GM23338 (cell line): ENCODE measurements around the gene SLAMF8. TPM values are rescaled to one million over a fixed set of nuclear protein-coding genes. Genes with fewer than 3 reads are reported as not detected.

Source experiments
- ATAC-seq: fragments of 200-7000 bp; cut with Tn5 transposase; 3 replicates; pipeline ENCODE4 v1.9.1; 2020
- DNase-seq: peaks from one replicate; pipeline ENCODE4 v3.0.0-alpha.2; 2015; ENCODE audit warnings: low spot score
- H2AFZ ChIP-seq: fragments of 200-600 bp; sonication (generic); 2 replicates; pipeline ENCODE4 v1.8.0; 2016; ENCODE audit warnings: antibody characterized with exemption, mild to moderate bottlenecking, moderate library complexity
- H3F3A ChIP-seq: fragments of 200-600 bp; sonication (generic); replicated peaks from 2 replicates; pipeline ENCODE4 v1.8.0; 2017; ENCODE audit warnings: antibody characterized with exemption, mixed run types, low read depth
- H3K27ac ChIP-seq: fragments of 200-600 bp; sonication (generic); 2 replicates; pipeline ENCODE4 v1.6.1; 2016; ENCODE audit warnings: low read depth
- H3K27me3 ChIP-seq: fragments of 200-600 bp; sonication (generic); 2 replicates; pipeline ENCODE4 v1.8.0; 2016; ENCODE audit warnings: mild to moderate bottlenecking, mixed run types, moderate library complexity; ENCODE audit not compliant: insufficient read depth
- H3K36me3 ChIP-seq: fragments of 200-600 bp; sonication (generic); 2 replicates; pipeline ENCODE4 v1.8.0; 2016; ENCODE audit warnings: mild to moderate bottlenecking; ENCODE audit not compliant: insufficient read depth
- H3K4me1 ChIP-seq: fragments of 200-600 bp; sonication (generic); 2 replicates; pipeline ENCODE4 v1.8.0; 2016; ENCODE audit warnings: mild to moderate bottlenecking, moderate library complexity; ENCODE audit not compliant: insufficient read depth
- H3K4me2 ChIP-seq: fragments of 200-600 bp; sonication (generic); 2 replicates; pipeline ENCODE4 v1.7.1; 2017; ENCODE audit warnings: mixed run types
- H3K4me3 ChIP-seq: fragments of 200-600 bp; sonication (generic); 2 replicates; pipeline ENCODE4 v1.6.1; 2016; ENCODE audit warnings: mixed run types
- H3K79me2 ChIP-seq: fragments of 200-600 bp; sonication (generic); replicated peaks from 2 replicates; pipeline ENCODE4 v1.8.0; 2017; ENCODE audit warnings: mild to moderate bottlenecking; ENCODE audit not compliant: insufficient read depth
- H3K9me2 ChIP-seq: fragments of 200-600 bp; sonication (generic); 2 replicates; pipeline ENCODE4 v1.8.0; 2017; ENCODE audit not compliant: insufficient read depth
- H4K20me1 ChIP-seq: fragments of 200-600 bp; sonication (generic); replicated peaks from 2 replicates; pipeline ENCODE4 v1.8.0; 2017; ENCODE audit warnings: mild to moderate bottlenecking; ENCODE audit not compliant: insufficient read depth
- H3K27ac Mint-ChIP-seq: 2 replicates; pipeline ENCODE4 v1.8.0; 2020; ENCODE audit warnings: inconsistent platforms, mild to moderate bottlenecking, moderate library complexity, mixed read lengths
- H3K27me3 Mint-ChIP-seq: 3 replicates; pipeline ENCODE4 v1.8.0; 2022; ENCODE audit warnings: low read depth, mild to moderate bottlenecking, moderate library complexity, mixed read lengths, inconsistent platforms; ENCODE audit not compliant: insufficient read depth, poor library complexity
- H3K36me3 Mint-ChIP-seq: 3 replicates; pipeline ENCODE4 v1.8.0; 2021; ENCODE audit warnings: low read depth, mild to moderate bottlenecking, inconsistent platforms, moderate library complexity, mixed read lengths
- H3K4me1 Mint-ChIP-seq: 3 replicates; pipeline ENCODE4 v1.8.0; 2020; ENCODE audit warnings: mild to moderate bottlenecking, inconsistent platforms, mixed read lengths
- H3K4me3 Mint-ChIP-seq: 3 replicates; pipeline ENCODE4 v1.8.0; 2021; ENCODE audit warnings: moderate library complexity, mild to moderate bottlenecking, inconsistent platforms, mixed read lengths
- H3K9me3 Mint-ChIP-seq: 3 replicates; pipeline ENCODE4 v1.8.0; 2020; ENCODE audit warnings: moderate library complexity, mild to moderate bottlenecking, inconsistent platforms, mixed read lengths
- CREB1 ChIP-seq: fragments of 250-450 bp; sonication (Bioruptor Pico); IDR thresholded peaks from 2 replicates; pipeline ENCODE4 v1.5.0; 2020; ENCODE audit warnings: low read depth, mild to moderate bottlenecking, moderate library complexity
- CTCF ChIP-seq, 2 experiments: fragments of 200-600 bp in 1 of 2; sonication (generic) in 1 of 2; conservative IDR thresholded peaks; 2 replicates each; pipeline versions ENCODE4 v1.5.1 to v1.6.1; 2016 to 2017; ENCODE audit warnings: antibody characterized with exemption in 2 of 2, low read depth in 2 of 2, mild to moderate bottlenecking in 2 of 2, moderate library complexity in 1 of 2
- EZH2 ChIP-seq: fragments of 200-600 bp; sonication (generic); IDR thresholded peaks from one replicate; pipeline ENCODE4 v1.8.0; 2017; ENCODE audit warnings: antibody characterized with exemption, mild to moderate bottlenecking, low read depth; ENCODE audit not compliant: unreplicated experiment
- JUNB ChIP-seq: IDR thresholded peaks from one replicate; pipeline ENCODE4 v1.6.1; 2016; ENCODE audit warnings: antibody characterized with exemption; ENCODE audit not compliant: unreplicated experiment
- POLR2AphosphoS5 ChIP-seq: IDR thresholded peaks from 2 replicates; pipeline ENCODE4 v1.6.1; 2016; ENCODE audit warnings: antibody characterized with exemption, low read depth
- REST ChIP-seq: IDR thresholded peaks from one replicate; pipeline ENCODE4 v1.6.1; 2018; ENCODE audit warnings: antibody characterized with exemption; ENCODE audit not compliant: unreplicated experiment
- STAT1 ChIP-seq: IDR thresholded peaks from one replicate; pipeline ENCODE4 v1.6.1; 2016; ENCODE audit warnings: antibody characterized with exemption; ENCODE audit not compliant: unreplicated experiment
- ZNF114 ChIP-seq: fragments of 250-450 bp; sonication (Bioruptor Pico); IDR thresholded peaks from 2 replicates; pipeline ENCODE4 v1.5.0; 2020; ENCODE audit warnings: mild to moderate bottlenecking, moderate library complexity
- ZNF331 ChIP-seq: fragments of 250-450 bp; sonication (Bioruptor Pico); IDR thresholded peaks from 2 replicates; pipeline ENCODE4 v1.5.0; 2020; ENCODE audit warnings: low read depth, mild to moderate bottlenecking, moderate library complexity
- polyA plus RNA-seq: library from polyadenylated mRNA; unstranded; fragments of >200 nt; fragmentation: Nextera tagmentation; extraction: Ambion mirVana; gene quantifications from 2 replicates; pipeline ENCODE4 v1.2.1, GENCODE V29; 2016
- total RNA-seq: library from RNA; depleted of rRNA; stranded (reverse); fragments of >200 nt; shearing (Covaris generic); gene quantifications from 2 replicates; pipeline ENCODE4 v1.2.3, GENCODE V29; 2014

Gene SLAMF8
- total and polyA plus RNA-seq, 2 experiments from 2014 or later: not detected

- TF ChIP-seq REST (no peak), CTCF (conservative IDR thresholded peaks at IDR 0.05; ENCODE audit: low read depth in 2 of 2) (no peak), EZH2 (no peak), JUNB (no peak), STAT1 (no peak), POLR2AphosphoS5 (no peak), CREB1 (no peak), ZNF331 (CRISPR knock-in tag) (no peak)
- DNase-seq: no peak
- no peaks in the 10 kb centered on the region for H3K79me2 ChIP-seq
- no peak overlapping the region for H3K4me3 Mint-ChIP-seq
- H3F3A ChIP-seq: no peaks in the 10 kb centered on the region
- no peak overlapping the region for H3K27ac ChIP-seq
- no peaks in the 10 kb centered on the region for H4K20me1 ChIP-seq
- H3K27ac Mint-ChIP-seq: no peak overlapping the region
- no peaks in the 10 kb centered on the region for H3K27me3 Mint-ChIP-seq
- peaks cover 5% of the 10 kb centered on the region; the same call in 1 of the 2 replicates for H3K4me1 ChIP-seq
- H3K4me2 ChIP-seq: no peak overlapping the region
- H3K9me3 Mint-ChIP-seq: no peaks in the 10 kb centered on the region
- no peak overlapping the region for H3K4me3 ChIP-seq
- H3K4me1 Mint-ChIP-seq: no peaks in the 10 kb centered on the region
- no peaks in the 10 kb centered on the region for H3K36me3 Mint-ChIP-seq
- ATAC-seq: no peak
- H2AFZ ChIP-seq: no peak overlapping the region
- H3K9me2 ChIP-seq: no peaks in the 10 kb centered on the region
- H3K27me3 ChIP-seq: no peaks in the 10 kb centered on the region
- H3K36me3 ChIP-seq: no peaks in the 10 kb centered on the region
Observed at GRCh38 chr1:159882527-159882862, 55.8 kb downstream of the SLAMF8 start.

GRCh38 chr1:159883134-159883533 is 56.5 kb downstream of the SLAMF8 start:
- Mint-ChIP-seq H3K36me3 (no peaks in the 10 kb centered on the region), H3K27ac (no peak overlapping the region), H3K9me3 (no peaks in the 10 kb centered on the region), H3K4me1 (no peaks in the 10 kb centered on the region; the same call in 2 of the 3 replicates), H3K27me3 (no peaks in the 10 kb centered on the region), H3K4me3 (no peak overlapping the region)
- Histone ChIP-seq H2AFZ (no peak overlapping the region), H3K9me2 (no peaks in the 10 kb centered on the region), H3K36me3 (no peaks in the 10 kb centered on the region), H3K79me2 (no peaks in the 10 kb centered on the region), H4K20me1 (no peaks in the 10 kb centered on the region), H3F3A (no peaks in the 10 kb centered on the region), H3K4me1 (peaks cover 5% of the 10 kb centered on the region; the same call in 1 of the 2 replicates), H3K27me3 (no peaks in the 10 kb centered on the region), H3K27ac (no peak overlapping the region), H3K4me3 (no peak overlapping the region), H3K4me2 (no peak overlapping the region)
- DNase-seq: no peak
- no peak for ATAC-seq
- TF ChIP-seq JUNB: no peak
- TF ChIP-seq REST: no peak
- TF ChIP-seq CTCF (conservative IDR thresholded peaks at IDR 0.05; ENCODE audit: low read depth in 2 of 2): no peak
- no peak for TF ChIP-seq ZNF114 (CRISPR knock-in tag)
- TF ChIP-seq STAT1: no peak
